ENCODE measurements around the gene KRTCAP3. TPM values are rescaled to one million over a fixed set of nuclear protein-coding genes. Genes with fewer than 3 reads are reported as not detected.

KRTCAP3 gene
- total and polyA plus RNA-seq, 2 donors (not counting 1 experiment from before 2014, with no cell fraction given): 8.6 to 15.0 TPM

GRCh38 chr2:27412419-27413152, 29.6 kb upstream of the KRTCAP3 start:
- peaks cover 15% of the 10 kb centered on the region for H3K27me3 Mint-ChIP-seq
- no CpG with 5 or more reads among the region's 9 CpGs for WGBS (ENCODE audit: insufficient coverage)
- H3K27me3 ChIP-seq (replicated peaks in 1 of 4; ENCODE audit: control extremely low read depth in 1 of 4, control insufficient read depth in 3 of 4, insufficient read depth in 4 of 4, low read length in 3 of 4): no peaks in the 10 kb centered on the region
- H2AFZ ChIP-seq (ENCODE audit: insufficient read depth, low read depth, low read length, poor library complexity, severe bottlenecking): no peak overlapping the region
- no peak overlapping the region for H3K4me2 ChIP-seq (replicated peaks; ENCODE audit: low read depth, low read length, poor library complexity, severe bottlenecking)
- H3K79me2 ChIP-seq (ENCODE audit: control insufficient read depth, insufficient read depth, low read length): peaks cover 23% of the 10 kb centered on the region
- no peak for DNase-seq
- ATAC-seq (ENCODE audit: low read depth): no peak
- no peak overlapping the region for H3K4me3 Mint-ChIP-seq
- H3K27ac ChIP-seq (ENCODE audit: low read length in 2 of 2): no peak overlapping the region
- H3K27ac Mint-ChIP-seq: no peak overlapping the region
- TF ChIP-seq EZH2 (IDR thresholded peaks at IDR 0.05; ENCODE audit: borderline replicate concordance, insufficient read depth, low read depth, low read length, poor library complexity, severe bottlenecking) (no peak), CTCF (IDR thresholded peaks at IDR 0.05) (no peak)
- peaks cover 17% of the 10 kb centered on the region for H3K4me1 Mint-ChIP-seq
- peaks cover 11 to 19% of the 10 kb centered on the region in 2 donors for H3K4me1 ChIP-seq (ENCODE audit: control insufficient read depth in 2 of 2, insufficient read depth in 2 of 2, low read length in 2 of 2)
- no peak overlapping the region for H3K9ac ChIP-seq (ENCODE audit: low read length)
- peaks cover 3% of the 10 kb centered on the region for H4K20me1 ChIP-seq (ENCODE audit: control insufficient read depth, insufficient read depth, low read length, poor library complexity, severe bottlenecking)
- intact Hi-C loops (cut with micrococcal nuclease): no loop called here
- ChIA-PET CTCF (no interaction called here), POLR2A (no interaction called here)
- H3K36me3 ChIP-seq (replicated peaks in 1 of 2; ENCODE audit: control extremely low read depth in 1 of 2, control insufficient read depth in 1 of 2, extremely low read depth in 1 of 2, insufficient read depth in 2 of 2, low read length in 1 of 2): peaks cover 0 to under 1% of the 10 kb centered on the region in 2 experiments
- no peaks in the 10 kb centered on the region for H3K9me3 ChIP-seq (ENCODE audit: control extremely low read depth in 1 of 3, control insufficient read depth in 2 of 3, insufficient read depth in 1 of 3, low read length in 2 of 3)
- no peaks in the 10 kb centered on the region for H3K9me3 Mint-ChIP-seq (ENCODE audit: insufficient read depth)
- H3K4me3 ChIP-seq (ENCODE audit: control extremely low read depth in 1 of 5, extremely low read depth in 1 of 5, insufficient read depth in 1 of 5, low read depth in 2 of 5, low read length in 4 of 5): no peak overlapping the region

GRCh38 chr2:27416151-27416550, 26.0 kb upstream of the KRTCAP3 start:
- intact Hi-C loops (cut with micrococcal nuclease): no loop called here
- Mint-ChIP-seq H3K9me3 (ENCODE audit: insufficient read depth) (no peaks in the 10 kb centered on the region), H3K27me3 (peaks cover 18% of the 10 kb centered on the region), H3K27ac (no peak overlapping the region), H3K4me1 (no peaks in the 10 kb centered on the region), H3K4me3 (no peak overlapping the region)
- no peaks in the 10 kb centered on the region for H4K20me1 ChIP-seq (ENCODE audit: control insufficient read depth, insufficient read depth, low read length, poor library complexity, severe bottlenecking)
- ChIA-PET POLR2A (no interaction called here), CTCF (no interaction called here)
- H3K36me3 ChIP-seq (replicated peaks in 1 of 2; ENCODE audit: control extremely low read depth in 1 of 2, control insufficient read depth in 1 of 2, extremely low read depth in 1 of 2, insufficient read depth in 2 of 2, low read length in 1 of 2): no peaks in the 10 kb centered on the region
- H3K79me2 ChIP-seq (ENCODE audit: control insufficient read depth, insufficient read depth, low read length): no peaks in the 10 kb centered on the region
- TF ChIP-seq CTCF (IDR thresholded peaks at IDR 0.05): no peak
- TF ChIP-seq EZH2 (IDR thresholded peaks at IDR 0.05; ENCODE audit: borderline replicate concordance, insufficient read depth, low read depth, low read length, poor library complexity, severe bottlenecking): no peak
- no peak overlapping the region for H3K4me2 ChIP-seq (replicated peaks; ENCODE audit: low read depth, low read length, poor library complexity, severe bottlenecking)
- no peaks in the 10 kb centered on the region for H3K27me3 ChIP-seq (replicated peaks in 1 of 4; ENCODE audit: control extremely low read depth in 1 of 4, control insufficient read depth in 3 of 4, insufficient read depth in 4 of 4, low read length in 3 of 4)
- no peak for ATAC-seq (ENCODE audit: low read depth)
- no peaks in the 10 kb centered on the region for H3K4me1 ChIP-seq (ENCODE audit: control insufficient read depth in 2 of 2, insufficient read depth in 2 of 2, low read length in 2 of 2)
- H3K9ac ChIP-seq (ENCODE audit: low read length): no peak overlapping the region
- no peak for DNase-seq
- H3K9me3 ChIP-seq (ENCODE audit: control extremely low read depth in 1 of 3, control insufficient read depth in 2 of 3, insufficient read depth in 1 of 3, low read length in 2 of 3): no peaks in the 10 kb centered on the region
- H2AFZ ChIP-seq (ENCODE audit: insufficient read depth, low read depth, low read length, poor library complexity, severe bottlenecking): no peak overlapping the region
- WGBS (ENCODE audit: insufficient coverage): 95% methylated on average over 4 of the region's 6 CpGs
- no peak overlapping the region for H3K4me3 ChIP-seq (ENCODE audit: control extremely low read depth in 1 of 5, extremely low read depth in 1 of 5, insufficient read depth in 1 of 5, low read depth in 2 of 5, low read length in 4 of 5)
- H3K27ac ChIP-seq (ENCODE audit: low read length in 2 of 2): no peak overlapping the region
